ENCODE results near the gene TGFBR3. TPM values are rescaled to one million over a fixed set of nuclear protein-coding genes. Genes with fewer than 3 reads are reported as not detected.
A peak's percentile ranks its signal among the peaks of the same experiment; 100 is the strongest.

TGFBR3 gene
- total and polyA plus RNA-seq, 2 experiments from 2014 or later: 46.8 to 68.3 TPM

DNA sequence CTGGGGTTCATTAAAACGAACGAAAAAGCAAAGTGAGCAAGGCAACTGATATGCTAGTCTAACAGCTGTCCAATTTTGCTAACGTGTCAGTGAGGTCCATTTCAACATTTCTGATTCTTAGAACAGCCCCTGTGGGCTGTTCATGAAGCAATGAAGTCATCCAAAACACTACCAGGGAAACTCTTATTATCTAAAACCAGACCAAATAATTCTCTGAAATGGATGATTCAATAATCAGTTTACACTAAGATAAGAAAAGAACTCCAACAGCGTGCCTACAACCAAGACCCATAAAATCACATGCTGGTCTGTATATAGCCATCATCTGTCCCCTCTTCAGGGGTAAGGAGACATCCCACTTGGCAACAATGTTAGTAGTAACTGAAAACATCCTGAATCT lies 122.7 kb downstream of the TGFBR3 start:
- Histone ChIP-seq H2AFZ (no peak overlapping the region), H3K4me3 (no peak overlapping the region), H3K36me3 (replicated peaks; ENCODE audit: insufficient read depth, low read depth) (no peaks in the 10 kb centered on the region), H3K4me2 (no peak overlapping the region), H3K79me2 (peaks cover 13% of the 10 kb centered on the region), H3K27me3 (no peaks in the 10 kb centered on the region), H3K9me2 (replicated peaks; ENCODE audit: insufficient read depth) (no peaks in the 10 kb centered on the region), H3K27ac (peak overlapping the region; percentile 58), H3K4me1 (ENCODE audit: insufficient read depth) (peaks cover 7% of the 10 kb centered on the region), H3K9me3 (ENCODE audit: low read depth) (no peaks in the 10 kb centered on the region), H4K20me1 (ENCODE audit: insufficient read depth, poor library complexity, severe bottlenecking) (no peaks in the 10 kb centered on the region)
- TF ChIP-seq, protein P1, sequence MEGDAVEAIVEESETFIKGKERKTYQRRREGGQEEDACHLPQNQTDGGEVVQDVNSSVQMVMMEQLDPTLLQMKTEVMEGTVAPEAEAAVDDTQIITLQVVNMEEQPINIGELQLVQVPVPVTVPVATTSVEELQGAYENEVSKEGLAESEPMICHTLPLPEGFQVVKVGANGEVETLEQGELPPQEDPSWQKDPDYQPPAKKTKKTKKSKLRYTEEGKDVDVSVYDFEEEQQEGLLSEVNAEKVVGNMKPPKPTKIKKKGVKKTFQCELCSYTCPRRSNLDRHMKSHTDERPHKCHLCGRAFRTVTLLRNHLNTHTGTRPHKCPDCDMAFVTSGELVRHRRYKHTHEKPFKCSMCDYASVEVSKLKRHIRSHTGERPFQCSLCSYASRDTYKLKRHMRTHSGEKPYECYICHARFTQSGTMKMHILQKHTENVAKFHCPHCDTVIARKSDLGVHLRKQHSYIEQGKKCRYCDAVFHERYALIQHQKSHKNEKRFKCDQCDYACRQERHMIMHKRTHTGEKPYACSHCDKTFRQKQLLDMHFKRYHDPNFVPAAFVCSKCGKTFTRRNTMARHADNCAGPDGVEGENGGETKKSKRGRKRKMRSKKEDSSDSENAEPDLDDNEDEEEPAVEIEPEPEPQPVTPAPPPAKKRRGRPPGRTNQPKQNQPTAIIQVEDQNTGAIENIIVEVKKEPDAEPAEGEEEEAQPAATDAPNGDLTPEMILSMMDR (IDR thresholded peaks at IDR 0.05; ENCODE audit: poor library complexity): no peak
- no peak for TF ChIP-seq EZH2phosphoT487 (IDR thresholded peaks at IDR 0.05; ENCODE audit: low read depth, severe bottlenecking, unreplicated experiment)
- no peak for TF ChIP-seq EZH2 (IDR thresholded peaks at IDR 0.05; ENCODE audit: borderline replicate concordance)
- no peak for DNase-seq (ENCODE audit: low spot score)
- WGBS (ENCODE audit: low lambda C conversion rate, missing lambda C conversion rate): 51% methylated on average over 4 of the region's 4 CpGs

DNA sequence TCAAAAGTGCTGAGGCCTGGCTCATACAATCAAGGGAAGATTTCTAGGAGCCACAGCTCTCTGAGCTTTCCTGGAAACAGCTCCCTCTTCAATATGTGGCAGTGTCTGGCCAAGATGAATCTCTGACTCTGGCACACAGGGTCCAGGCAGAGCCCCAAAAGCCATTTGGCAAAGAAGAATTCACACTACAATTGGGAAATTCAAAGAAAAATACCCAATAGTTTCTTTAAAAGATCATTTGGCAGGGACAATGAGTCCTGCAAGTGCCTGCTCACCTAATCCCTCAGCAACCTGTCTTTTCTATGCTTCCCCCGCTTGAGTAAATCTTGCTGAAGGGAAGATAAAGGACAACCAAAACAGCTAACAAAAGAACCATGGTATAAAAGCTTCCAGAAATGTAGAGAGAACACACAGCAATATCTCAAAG lies 124.6 kb downstream of the TGFBR3 start:
- 57% methylated on average over 1 of the region's 1 CpG for WGBS (ENCODE audit: low lambda C conversion rate, missing lambda C conversion rate)
- Histone ChIP-seq H3K9me3 (ENCODE audit: low read depth) (no peaks in the 10 kb centered on the region), H3K4me3 (no peak overlapping the region), H3K4me2 (no peak overlapping the region), H3K27me3 (no peaks in the 10 kb centered on the region), H3K79me2 (peaks cover 13% of the 10 kb centered on the region), H3K4me1 (ENCODE audit: insufficient read depth) (peaks cover 11% of the 10 kb centered on the region), H4K20me1 (ENCODE audit: insufficient read depth, poor library complexity, severe bottlenecking) (no peaks in the 10 kb centered on the region), H3K36me3 (replicated peaks; ENCODE audit: insufficient read depth, low read depth) (no peaks in the 10 kb centered on the region), H3K27ac (peak overlapping the region; percentile 35), H3K9me2 (replicated peaks; ENCODE audit: insufficient read depth) (no peaks in the 10 kb centered on the region), H2AFZ (no peak overlapping the region)
- TF ChIP-seq EZH2 (IDR thresholded peaks at IDR 0.05; ENCODE audit: borderline replicate concordance) (no peak), EZH2phosphoT487 (IDR thresholded peaks at IDR 0.05; ENCODE audit: low read depth, severe bottlenecking, unreplicated experiment) (no peak)
- DNase-seq (ENCODE audit: low spot score): no peak

DNA sequence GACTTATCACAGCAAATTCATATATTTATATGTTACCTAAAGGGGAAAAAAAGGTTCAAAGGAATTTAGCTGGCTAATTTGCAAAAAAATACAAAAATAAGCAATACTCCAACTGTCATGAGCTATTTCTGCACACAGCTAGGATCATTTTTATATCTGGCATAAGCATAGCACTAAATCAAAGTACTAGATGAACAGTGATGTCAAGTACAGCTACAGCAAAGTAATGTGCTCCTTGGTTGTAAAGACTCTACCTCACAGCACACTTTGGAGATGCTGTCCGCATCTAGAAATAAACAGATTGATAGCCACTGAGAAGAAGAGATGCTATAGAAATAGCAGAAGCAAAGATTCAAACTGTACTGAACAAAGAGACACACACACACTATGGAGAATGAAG lies 125.4 kb downstream of the TGFBR3 start:
- Histone ChIP-seq H3K9me3 (ENCODE audit: low read depth) (no peaks in the 10 kb centered on the region), H3K79me2 (peaks cover 13% of the 10 kb centered on the region), H3K4me3 (no peak overlapping the region), H3K4me2 (no peak overlapping the region), H4K20me1 (ENCODE audit: insufficient read depth, poor library complexity, severe bottlenecking) (no peaks in the 10 kb centered on the region), H3K36me3 (replicated peaks; ENCODE audit: insufficient read depth, low read depth) (no peaks in the 10 kb centered on the region), H3K27ac (no peak overlapping the region), H3K9me2 (replicated peaks; ENCODE audit: insufficient read depth) (no peaks in the 10 kb centered on the region), H3K27me3 (no peaks in the 10 kb centered on the region), H2AFZ (no peak overlapping the region), H3K4me1 (ENCODE audit: insufficient read depth) (peaks cover 11% of the 10 kb centered on the region)
- TF ChIP-seq EZH2phosphoT487 (IDR thresholded peaks at IDR 0.05; ENCODE audit: low read depth, severe bottlenecking, unreplicated experiment): no peak
- TF ChIP-seq EZH2 (IDR thresholded peaks at IDR 0.05; ENCODE audit: borderline replicate concordance): no peak
- TF ChIP-seq, protein P1 (IDR thresholded peaks at IDR 0.05; ENCODE audit: poor library complexity): no peak
- whole genome bisulfite sequencing (ENCODE audit: low lambda C conversion rate, missing lambda C conversion rate): 74% methylated on average over 1 of the region's 1 CpG
- DNase-seq (ENCODE audit: low spot score): no peak

DNA sequence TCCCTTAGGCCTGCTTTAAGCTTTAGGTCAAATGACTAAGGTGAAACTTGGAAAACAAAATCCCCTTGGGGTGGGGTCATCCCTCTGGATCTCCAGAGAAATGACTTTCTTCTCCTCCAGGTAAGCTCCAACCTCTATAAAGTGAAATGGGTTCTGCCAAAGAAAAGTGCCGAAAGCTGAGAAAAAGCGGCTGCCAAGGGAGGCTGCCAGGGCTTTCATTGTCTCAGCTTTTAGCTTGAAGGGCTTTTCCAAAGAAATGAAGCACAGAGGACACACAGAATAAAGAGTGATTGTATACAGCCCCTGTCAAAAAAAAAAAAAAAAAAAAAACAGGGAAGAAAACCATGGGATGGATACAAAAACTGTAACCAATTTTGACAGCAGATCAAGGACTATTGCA lies 126.9 kb downstream of the TGFBR3 start:
- Histone ChIP-seq H3K36me3 (replicated peaks; ENCODE audit: insufficient read depth, low read depth) (no peaks in the 10 kb centered on the region), H3K4me3 (no peak overlapping the region), H3K27ac (peak overlapping the region; percentile 40), H3K79me2 (peaks cover 13% of the 10 kb centered on the region), H4K20me1 (ENCODE audit: insufficient read depth, poor library complexity, severe bottlenecking) (no peaks in the 10 kb centered on the region), H3K9me3 (ENCODE audit: low read depth) (no peaks in the 10 kb centered on the region), H3K27me3 (no peaks in the 10 kb centered on the region), H3K4me1 (ENCODE audit: insufficient read depth) (peaks cover 11% of the 10 kb centered on the region), H3K4me2 (no peak overlapping the region), H2AFZ (no peak overlapping the region), H3K9me2 (replicated peaks; ENCODE audit: insufficient read depth) (no peaks in the 10 kb centered on the region)
- TF ChIP-seq, protein P1 (IDR thresholded peaks at IDR 0.05; ENCODE audit: poor library complexity): no peak
- no peak for TF ChIP-seq EZH2 (IDR thresholded peaks at IDR 0.05; ENCODE audit: borderline replicate concordance)
- TF ChIP-seq EZH2phosphoT487 (IDR thresholded peaks at IDR 0.05; ENCODE audit: low read depth, severe bottlenecking, unreplicated experiment): no peak
- 94% methylated on average over 2 of the region's 2 CpGs for WGBS (ENCODE audit: low lambda C conversion rate, missing lambda C conversion rate)
- no peak for DNase-seq (ENCODE audit: low spot score)
